ENCODE results near the gene MAP3K7.

The MAP3K7 gene

DNA sequence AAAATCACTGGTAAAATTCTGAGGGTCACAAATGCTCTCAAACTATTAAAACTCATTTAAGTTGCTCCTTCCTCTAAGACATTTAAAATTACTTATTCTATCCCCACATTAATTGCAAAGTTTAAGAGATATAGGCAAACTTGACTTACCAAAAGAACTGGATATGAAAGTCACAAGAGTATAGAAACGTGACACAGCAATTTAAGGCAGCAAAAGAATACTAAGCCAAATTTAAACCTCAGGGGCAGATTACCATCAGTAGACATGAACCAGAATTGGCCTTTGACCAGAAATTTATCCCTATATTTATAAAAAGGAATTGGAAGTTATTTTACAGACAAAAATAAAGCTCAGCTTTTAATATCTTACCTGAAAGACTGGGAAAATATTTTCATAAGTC is 56.0 kb downstream of the MAP3K7 start:
- no peak for DNase-seq (ENCODE audit: low read depth in 3 of 3)

- no peak for DNase-seq (ENCODE audit: low read depth in 3 of 3)
Observed at GRCh38 chr6:90525421-90525820, 61.5 kb downstream of the MAP3K7 start.

DNA sequence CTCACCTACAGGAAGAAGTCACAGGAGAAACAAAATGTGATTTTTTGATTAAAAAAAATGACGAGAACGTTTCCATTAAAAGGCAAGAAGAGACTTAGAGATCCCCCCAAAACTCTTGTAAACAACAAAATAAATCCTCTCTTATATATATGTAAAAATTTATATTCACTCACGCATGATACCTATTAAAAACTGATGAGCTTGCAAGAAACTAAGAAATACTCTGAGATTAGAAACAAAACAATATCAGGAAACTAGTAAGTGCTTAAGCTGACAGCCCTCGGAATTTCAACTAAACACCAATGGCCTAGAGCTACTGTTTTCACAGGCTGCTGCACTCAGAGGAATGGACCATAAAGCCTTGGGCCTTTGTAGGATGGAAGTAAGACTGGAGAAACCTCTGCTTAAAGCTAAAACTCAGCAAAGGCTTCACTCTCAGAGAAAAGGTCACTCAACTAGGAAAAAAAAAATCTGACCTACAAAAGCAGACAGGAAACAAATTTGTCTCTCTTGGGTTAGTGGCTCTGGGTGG is 63.0 kb downstream of the MAP3K7 start:
- no peak for DNase-seq (ENCODE audit: low read depth in 3 of 3)

DNA sequence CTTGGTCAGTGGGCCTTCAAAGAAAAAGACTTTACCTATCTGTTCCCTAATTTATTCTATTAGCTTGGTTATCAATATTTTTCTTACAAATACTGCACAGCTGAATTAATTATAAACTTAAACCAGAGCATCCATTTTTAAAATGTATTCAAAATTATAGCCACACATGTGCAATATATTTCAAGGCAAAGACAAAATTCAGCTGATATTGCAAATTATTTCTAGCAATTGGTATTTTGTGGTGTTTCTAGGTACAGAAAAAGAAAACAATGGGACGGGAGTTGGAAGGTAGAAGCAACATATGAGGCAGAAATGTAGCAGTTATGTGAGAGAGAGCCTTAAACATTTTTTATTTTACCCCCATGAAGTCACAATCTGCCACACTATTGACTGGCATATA is 64.9 kb downstream of the MAP3K7 start:
- DNase-seq (ENCODE audit: low read depth in 3 of 3), result no peak

DNA sequence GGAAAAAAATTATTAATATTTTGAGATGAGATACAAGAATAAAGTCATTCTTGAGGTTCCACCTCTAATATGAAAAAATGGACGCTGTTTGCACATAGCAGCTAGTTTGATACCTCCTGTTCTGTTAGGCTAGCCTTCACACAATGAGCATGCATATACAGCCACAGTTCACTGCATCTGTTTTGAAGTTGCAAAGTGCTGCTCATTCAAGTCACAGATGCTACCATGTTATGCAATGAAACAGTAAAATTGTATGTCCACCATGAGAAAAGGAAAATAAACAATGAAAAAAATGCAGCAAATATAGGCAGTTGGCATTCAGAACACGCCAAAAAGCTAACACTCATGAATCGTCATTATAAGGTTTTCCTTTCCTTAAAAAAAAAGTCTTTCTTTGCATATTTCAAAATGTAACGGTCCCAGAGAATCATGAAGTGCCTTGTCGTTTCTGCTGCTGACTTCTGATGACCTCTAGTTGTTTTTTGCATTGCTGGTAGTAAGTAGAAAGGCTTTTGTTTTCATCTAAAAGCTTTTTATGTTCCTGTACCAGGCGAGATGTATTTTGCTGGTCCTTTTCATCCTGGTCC is 70.7 kb downstream of the MAP3K7 start:
- DNase-seq (ENCODE audit: low read depth in 3 of 3), result no peak

DNA sequence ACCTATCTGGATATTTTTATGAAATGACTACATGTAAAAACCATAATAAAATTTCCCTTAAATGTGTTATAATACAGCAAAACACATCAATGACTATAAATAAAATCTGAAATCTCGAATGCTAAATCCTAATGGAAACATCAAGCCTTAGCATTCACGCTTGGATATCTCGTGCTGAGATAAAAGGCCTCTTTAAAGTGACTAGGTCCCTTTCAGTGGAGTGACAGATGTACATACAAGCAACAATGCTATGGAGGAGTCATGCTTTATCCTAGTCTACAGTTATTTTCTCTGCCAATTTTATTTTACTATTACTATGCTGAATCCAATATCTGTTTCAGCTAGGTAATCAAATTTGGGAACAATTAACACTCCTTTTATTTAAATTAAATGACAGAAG is 72.4 kb downstream of the MAP3K7 start:
- DNase-seq (ENCODE audit: low read depth in 3 of 3), result no peak

DNA sequence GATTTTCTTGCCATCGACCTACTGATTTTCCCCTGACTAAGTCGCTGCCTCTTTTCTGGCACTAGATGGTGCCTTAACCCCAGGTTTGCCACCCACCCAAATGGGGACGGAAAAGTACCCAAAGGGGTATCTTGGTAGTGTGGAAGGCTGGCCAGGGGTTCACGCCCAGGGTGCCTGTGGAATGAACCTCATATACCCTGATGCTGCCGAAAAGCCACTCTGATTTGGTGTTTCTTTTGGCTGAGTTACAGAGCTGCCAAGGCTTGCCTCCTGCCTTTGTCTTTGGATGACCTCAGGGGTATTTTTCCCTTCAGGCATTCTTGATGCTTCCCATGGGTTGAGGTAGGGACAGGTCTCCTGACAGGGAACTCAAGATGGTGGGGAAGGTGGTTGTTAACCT is 78.1 kb downstream of the MAP3K7 start:
- DNase-seq (ENCODE audit: low read depth in 3 of 3), result no peak

- no peak for DNase-seq (ENCODE audit: low read depth in 3 of 3)
Observed at GRCh38 chr6:90502866-90503407, 83.9 kb downstream of the MAP3K7 start.

DNA sequence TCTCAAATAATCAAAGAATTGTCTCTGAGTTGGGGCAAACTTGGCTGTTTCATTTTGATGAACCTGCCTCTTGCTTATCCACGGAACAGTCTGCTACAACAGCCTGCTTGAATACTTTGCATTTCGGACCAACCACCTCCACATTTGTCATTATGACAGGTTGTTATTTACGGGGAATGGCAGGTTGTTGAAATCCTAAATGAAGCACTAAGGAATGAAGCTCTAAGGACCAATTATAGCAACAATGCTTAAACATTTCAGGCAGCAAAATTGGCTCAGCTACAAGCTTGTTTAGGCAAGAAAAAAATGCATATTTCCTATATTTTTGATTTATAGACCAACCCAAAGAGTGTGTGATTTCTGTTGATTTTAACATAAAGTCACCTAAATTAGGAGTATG is 84.5 kb downstream of the MAP3K7 start:
- no peak for DNase-seq (ENCODE audit: low read depth in 3 of 3)

- no peak for DNase-seq (ENCODE audit: low read depth in 3 of 3)
Observed at GRCh38 chr6:90500458-90500857, 86.4 kb downstream of the MAP3K7 start.

- DNase-seq (ENCODE audit: low read depth in 3 of 3), result no peak
Observed at GRCh38 chr6:90497411-90497810, 89.5 kb downstream of the MAP3K7 start.

DNA sequence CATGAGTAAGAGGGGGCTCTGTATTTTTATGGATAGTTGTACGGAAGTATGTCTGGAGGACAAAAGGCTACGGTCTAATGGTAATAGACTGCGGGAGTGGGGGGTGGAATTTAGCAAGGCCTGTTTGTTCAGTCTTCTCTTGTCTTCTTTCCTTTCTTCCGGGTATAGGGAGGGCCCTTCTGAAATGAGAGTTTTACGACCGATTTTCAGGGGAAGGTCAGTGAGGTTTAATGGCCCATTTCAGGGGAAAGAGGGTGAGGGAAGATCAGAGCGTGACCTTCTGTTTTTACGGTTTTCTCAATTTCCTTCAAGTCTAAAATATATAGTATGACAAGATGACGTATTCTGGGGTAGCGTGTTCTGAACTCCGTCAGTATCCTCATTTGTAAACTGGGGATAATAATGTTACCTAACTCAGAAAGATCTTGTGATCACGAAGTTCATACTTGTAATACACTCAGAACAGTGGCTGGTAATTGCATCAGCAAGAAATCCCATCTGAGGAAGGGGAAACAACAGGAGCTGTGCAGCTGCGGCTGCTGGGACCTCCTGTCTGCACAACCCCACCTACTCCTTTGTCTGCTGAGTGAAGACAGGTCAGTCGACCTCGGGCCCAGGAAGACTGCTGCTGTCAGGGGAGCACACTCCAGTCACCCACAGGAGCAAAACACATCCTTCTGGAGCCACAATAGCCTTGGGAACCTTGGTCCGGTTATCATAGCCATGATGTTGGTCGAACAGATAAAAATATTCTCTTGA is 90.4 kb downstream of the MAP3K7 start:
- DNase-seq (ENCODE audit: low read depth in 3 of 3), result no peak

DNA sequence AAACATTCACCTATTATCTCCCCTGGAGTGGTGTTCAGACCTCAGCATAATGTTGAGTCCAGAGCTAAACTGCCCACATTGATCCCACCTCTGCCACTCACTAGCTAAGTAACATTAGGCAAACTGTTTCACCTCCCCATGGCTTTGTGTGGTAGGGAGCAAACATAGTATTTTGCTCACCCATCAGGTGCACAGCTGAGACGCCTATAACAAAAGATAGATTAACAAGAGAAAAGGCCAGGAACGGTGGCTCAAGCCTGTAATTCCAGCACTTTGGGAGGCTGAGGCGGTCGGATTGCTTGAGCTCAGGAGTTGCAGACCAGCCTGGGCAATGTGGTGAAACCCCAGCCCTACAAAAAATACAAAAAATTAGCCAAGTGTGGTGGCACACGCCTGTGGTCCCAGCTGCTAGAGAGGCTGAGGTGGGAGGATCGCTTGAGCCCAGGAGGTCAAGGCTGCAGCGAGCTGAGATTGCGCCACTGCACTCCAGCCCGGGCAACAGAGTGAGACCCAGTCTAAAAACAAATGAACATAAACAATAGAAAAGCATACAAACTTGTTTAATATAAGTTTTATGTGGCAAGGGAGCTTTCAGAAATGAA is 91.6 kb downstream of the MAP3K7 start:
- no peak for DNase-seq (ENCODE audit: low read depth in 3 of 3)

DNA sequence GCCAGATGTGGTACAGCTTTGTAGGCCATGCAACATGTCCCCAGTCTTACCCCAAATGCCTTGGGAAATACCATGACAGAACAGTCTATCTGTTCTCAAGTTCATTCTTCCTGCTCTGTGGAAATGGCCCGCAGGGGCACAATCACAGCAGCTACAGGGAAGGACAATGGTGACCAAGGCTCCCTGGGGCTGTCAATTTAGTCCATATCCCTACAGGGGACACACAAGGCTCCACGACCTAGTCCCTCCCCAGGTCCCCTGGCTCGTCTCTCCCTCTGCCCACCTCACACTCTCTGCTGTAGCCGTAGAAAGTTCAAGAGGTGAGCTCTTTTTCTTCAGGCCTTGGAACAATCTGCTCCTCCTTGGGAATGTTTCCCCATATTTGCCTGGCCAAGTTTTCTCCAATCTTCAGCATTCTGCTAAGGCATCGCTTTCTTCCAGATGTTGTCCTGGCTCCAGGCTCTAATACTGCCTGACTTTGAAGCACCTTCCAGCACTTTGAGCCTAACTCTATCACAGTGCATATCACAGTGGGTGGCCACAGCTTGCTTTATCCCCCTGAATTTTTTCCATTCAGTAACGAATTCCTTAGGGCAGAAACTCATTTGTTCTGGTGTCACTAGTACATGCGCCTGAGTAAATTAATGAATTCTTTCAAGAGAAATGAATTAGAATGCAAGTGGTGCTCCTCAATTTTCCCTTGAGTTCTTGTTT is 92.6 kb downstream of the MAP3K7 start:
- DNase-seq (ENCODE audit: low read depth in 3 of 3), result no peak

DNA sequence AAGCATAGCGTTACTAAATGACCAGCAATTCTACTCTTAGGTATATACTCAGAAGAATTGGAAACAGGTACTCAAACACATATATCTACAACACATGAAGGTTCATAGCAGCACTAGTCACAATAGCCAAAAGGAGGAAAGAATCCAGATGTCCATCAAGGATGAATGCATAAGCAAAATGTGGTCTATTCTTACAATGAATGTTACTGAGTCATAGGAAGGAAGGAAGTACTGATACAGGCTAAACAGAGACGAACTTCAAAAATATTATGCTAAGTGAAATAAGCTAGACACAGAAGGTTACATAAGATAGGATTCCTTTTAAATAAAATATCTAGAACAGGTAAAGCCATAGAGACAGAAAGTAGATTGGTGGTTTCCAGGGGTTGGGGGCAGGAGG is 93.5 kb downstream of the MAP3K7 start:
- DNase-seq (ENCODE audit: low read depth in 3 of 3), result no peak

DNA sequence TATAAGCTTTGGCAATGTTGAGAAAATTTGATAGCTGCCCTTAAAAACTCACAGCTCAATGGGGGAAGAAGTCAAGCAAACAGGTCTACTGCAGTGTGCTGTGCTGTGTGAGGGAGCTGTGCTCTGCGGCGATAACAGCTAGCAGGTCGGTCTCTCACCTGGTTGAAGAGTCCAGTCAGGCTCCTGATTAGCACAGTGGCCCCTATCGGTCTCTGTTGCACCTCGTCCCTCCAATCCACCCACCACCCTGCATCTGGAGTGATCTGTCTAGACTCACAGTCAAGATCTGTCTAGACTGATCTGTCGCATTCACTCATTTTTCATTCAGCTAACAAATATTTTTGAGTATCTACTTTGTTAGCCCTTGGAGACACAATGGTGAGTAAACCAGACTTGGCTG is 94.1 kb downstream of the MAP3K7 start:
- DNase-seq (ENCODE audit: low read depth in 3 of 3), result no peak

DNA sequence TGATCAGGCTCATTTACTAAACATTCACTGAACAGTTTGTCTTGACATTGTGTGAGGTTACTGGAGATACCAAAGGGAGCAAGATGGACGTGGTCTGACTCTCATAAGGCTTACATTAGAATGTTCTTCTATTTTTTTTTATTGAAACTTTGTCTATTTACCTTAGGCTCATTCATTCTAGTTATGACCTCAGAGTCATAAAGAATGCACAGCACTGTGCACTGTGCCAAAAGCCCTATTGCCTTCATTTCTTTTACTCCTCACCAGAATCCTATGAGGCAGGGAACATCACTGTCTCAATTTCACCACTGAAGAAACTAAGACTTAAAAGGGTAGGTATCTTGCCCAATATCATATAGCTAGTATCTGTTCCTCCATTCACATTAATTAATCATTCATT is 94.5 kb downstream of the MAP3K7 start:
- no peak for DNase-seq (ENCODE audit: low read depth in 3 of 3)

DNA sequence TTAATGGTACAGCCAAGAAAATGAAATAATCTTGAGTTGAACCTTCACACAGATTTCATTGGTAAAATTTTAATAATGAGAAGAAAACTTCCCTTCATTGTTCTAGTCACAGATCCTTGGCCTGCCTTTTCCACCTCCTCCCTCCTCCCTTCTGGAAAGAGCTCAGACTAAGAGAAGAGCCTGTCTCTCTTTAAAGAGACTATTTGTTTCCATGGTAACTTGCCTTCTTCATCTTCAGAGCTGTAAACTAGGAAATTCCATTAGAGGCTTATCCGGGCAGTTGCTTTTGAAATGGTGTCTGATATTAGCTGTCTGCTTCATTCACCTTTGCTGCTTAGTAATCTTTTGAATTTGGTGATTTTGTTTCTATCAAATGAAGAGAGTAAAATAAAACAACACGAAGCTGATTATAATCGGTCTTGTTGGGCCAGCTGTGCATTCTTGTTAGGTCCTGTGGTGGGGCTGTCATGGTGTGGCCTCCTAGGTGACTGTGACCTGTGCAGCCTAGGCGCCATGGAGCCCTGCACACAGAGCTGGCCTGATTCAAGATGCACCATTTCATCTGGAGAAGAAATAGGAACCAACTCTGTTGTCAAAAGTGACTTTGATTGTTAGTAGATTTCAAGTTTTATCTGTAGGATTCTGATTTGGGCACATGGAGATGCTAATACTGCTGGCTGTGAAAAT is 96.7 kb downstream of the MAP3K7 start:
- DNase-seq (ENCODE audit: low read depth in 3 of 3), result no peak

- no peak for DNase-seq (ENCODE audit: low read depth in 3 of 3)
Observed at GRCh38 chr6:90488816-90489215, 98.1 kb downstream of the MAP3K7 start.

DNA sequence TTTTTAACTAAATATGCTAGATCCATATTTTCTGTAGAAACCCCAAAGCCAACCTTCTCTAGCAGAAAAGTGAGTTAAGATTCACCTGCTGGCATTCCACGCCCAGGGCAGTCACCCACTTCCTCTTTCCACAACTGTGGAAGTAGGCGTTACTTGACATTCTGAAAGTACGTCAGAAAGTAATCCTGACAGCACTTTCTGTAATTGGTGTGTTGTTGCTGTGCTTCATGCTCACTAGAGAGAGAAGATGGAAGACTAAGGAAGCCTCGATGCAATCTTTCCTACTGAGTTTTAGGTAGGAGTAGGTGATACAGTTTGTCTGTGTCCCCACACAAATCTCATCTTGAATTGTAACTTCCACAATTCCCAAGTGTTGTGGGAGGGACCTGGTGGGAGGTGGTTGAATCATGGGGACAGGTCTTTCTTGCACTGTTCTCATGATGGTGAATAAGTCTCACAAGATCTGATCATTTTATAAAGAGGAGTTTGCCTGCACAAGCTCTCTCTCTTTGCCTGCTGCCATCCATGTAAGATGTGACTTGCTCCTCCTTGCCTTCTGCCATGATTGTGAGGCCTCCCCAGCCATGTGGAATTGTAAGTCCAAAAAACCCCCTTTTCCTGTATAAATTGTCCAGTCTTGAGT is 101.1 kb downstream of the MAP3K7 start:
- no peak for DNase-seq (ENCODE audit: low read depth in 3 of 3)

DNA sequence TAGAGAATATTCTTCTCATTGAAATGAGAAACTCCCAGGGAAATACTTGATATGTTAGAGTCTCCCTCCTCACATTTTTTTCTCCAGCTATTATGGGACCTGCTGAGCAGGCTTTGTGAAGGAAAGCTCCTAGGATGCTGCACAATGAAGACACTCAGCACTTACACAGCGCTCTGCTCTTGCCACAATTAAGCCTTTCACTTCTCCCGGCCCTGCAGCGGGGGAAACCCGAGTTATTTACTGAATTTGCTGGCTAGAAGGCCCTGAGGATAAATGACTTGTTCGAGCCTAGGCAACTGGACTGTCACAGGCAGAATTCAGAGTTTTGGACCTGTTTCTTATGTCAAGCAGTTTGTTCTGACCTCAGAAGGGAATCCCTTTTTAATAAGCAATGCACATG is 102.0 kb downstream of the MAP3K7 start:
- no peak for DNase-seq (ENCODE audit: low read depth in 3 of 3)

Data from stimulated activated CD4-positive, alpha-beta T cell treated with anti-CD3 and anti-CD28 coated beads, TNF-alpha, amount 100 ng/mL, for 4 hours (primary cell).